Kidney epithelial cell (primary cell): Measurements from ENCODE around the gene UCP2. TPM values are rescaled to one million over a fixed set of nuclear protein-coding genes. Genes with fewer than 3 reads are reported as not detected.

Experiments
- DNase-seq: peaks from one replicate; pipeline ENCODE4 v3.0.0-alpha.2; 2010; ENCODE audit warnings: low read depth
- H3K27me3 ChIP-seq: 2 replicates; pipeline ENCODE4 v1.6.0; 2011; ENCODE audit warnings: low read length; ENCODE audit not compliant: control insufficient read depth, insufficient read depth
- H3K36me3 ChIP-seq: 2 replicates; pipeline ENCODE4 v1.5.1; 2011; ENCODE audit warnings: low read length; ENCODE audit not compliant: control insufficient read depth, insufficient read depth
- H3K4me3 ChIP-seq: 2 replicates; pipeline ENCODE4 v1.5.1; 2011; ENCODE audit warnings: low read depth, mild to moderate bottlenecking, control low read depth, low read length
- CTCF ChIP-seq: IDR thresholded peaks from 2 replicates; pipeline ENCODE4 v1.5.1; 2011; ENCODE audit warnings: mild to moderate bottlenecking, moderate library complexity, low read length, control low read depth, inconsistent platforms; ENCODE audit not compliant: insufficient read depth, poor library complexity, severe bottlenecking
- total RNA-seq: library from RNA; depleted of rRNA; stranded (reverse); fragments of >200 nt; gene quantifications from 2 replicates; pipeline ENCODE4 v1.2.3, GENCODE V29; 2015

Gene UCP2
- total RNA-seq, 1 donor from 2014 or later = 13.0 TPM

- H3K36me3 ChIP-seq = no peaks in the 10 kb centered on the region
- no peak overlapping the region for H3K4me3 ChIP-seq
- TF ChIP-seq CTCF = no peak
- no peaks in the 10 kb centered on the region for H3K27me3 ChIP-seq
- no peak for DNase-seq
These were observed 29.6 kb upstream of the UCP2 start for GRCh38 chr11:74012074-74012809.

- Histone ChIP-seq H3K36me3 (no peaks in the 10 kb centered on the region), H3K4me3 (no peak overlapping the region), H3K27me3 (no peaks in the 10 kb centered on the region)
- TF ChIP-seq CTCF = no peak
- DNase-seq = no peak
These were observed 28.9 kb upstream of the UCP2 start for GRCh38 chr11:74011360-74012073.

- H3K4me3 ChIP-seq = no peak overlapping the region
- no peak for TF ChIP-seq CTCF
- no peaks in the 10 kb centered on the region for H3K27me3 ChIP-seq
- no peak for DNase-seq
- no peaks in the 10 kb centered on the region for H3K36me3 ChIP-seq
These were observed 28.0 kb upstream of the UCP2 start for GRCh38 chr11:74010306-74011300.

DNA sequence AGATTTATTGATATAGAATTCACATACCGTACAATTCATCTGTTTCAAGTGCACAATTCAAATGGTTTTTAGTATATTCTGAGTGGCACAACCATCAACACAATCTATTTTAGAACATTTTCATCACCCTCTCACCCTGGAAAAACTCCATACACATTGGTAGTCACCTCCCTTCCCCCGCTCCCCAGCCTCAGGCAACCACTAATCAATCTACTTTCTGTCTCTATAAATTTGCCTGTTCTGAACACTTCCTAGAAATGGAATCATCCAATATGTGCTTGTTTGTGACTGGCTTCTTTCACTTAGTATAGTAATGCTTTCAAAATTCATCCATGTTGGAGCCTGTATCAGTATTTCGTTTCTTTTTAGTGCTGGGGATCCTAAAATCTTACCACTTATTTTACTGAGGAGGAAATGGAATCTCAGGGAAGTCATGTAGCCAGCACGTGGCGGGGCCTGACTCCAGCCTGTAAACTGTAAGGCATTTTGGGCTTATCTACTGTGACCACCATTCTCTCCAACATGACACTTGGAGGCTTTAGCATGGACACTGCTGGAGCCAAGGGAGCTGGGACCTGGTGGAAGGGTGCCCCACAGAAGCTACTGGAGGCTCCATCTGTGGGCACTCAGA lies 27.1 kb upstream of the UCP2 start:
- Histone ChIP-seq H3K4me3 (no peak overlapping the region), H3K36me3 (no peaks in the 10 kb centered on the region), H3K27me3 (no peaks in the 10 kb centered on the region)
- DNase-seq = no peak
- TF ChIP-seq CTCF = no peak

DNA sequence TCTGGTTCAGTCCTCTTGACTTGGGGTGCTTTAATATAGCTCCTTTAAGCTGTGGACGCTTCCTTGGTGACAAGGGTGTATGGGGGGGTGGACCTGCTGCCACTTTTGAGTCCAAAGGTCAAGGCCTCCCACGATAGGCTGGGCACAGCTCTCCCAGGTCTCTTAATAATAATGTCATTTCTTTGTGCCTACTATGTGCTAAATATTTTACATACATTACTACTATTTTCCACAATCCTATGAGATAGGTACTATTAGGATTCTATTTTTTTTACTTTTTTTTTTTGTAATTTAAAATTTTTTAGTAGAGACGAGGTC lies 26.5 kb upstream of the UCP2 start:
- TF ChIP-seq CTCF = no peak
- no peaks in the 10 kb centered on the region for H3K27me3 ChIP-seq
- H3K36me3 ChIP-seq = peaks cover under 1% of the 10 kb centered on the region
- H3K4me3 ChIP-seq = no peak overlapping the region
- DNase-seq = no peak
